GM12878 (cell line): ENCODE data around the gene ARID3B. TPM values are rescaled to one million over a fixed set of nuclear protein-coding genes. Genes with fewer than 3 reads are reported as not detected.

Experiments
- ATAC-seq: fragments of 200-7000 bp; cut with Tn5 transposase; 3 replicates; pipeline ENCODE4 v1.9.1; 2020; ENCODE audit warnings: mild to moderate bottlenecking, moderate library complexity
- BruUV-seq: library from RNA; stranded (reverse); fragments of 400-500 nt; replicated peaks from 2 replicates; lab custom pipeline; 2021; lab: Mats Ljungman, UMichigan
- CTCF ChIA-PET: fragments of 300-600 bp; sonication (Branson Sonifier 250); formaldehyde crosslinking; extraction: SDS; loops from one replicate; lab custom pipeline; 2021; ENCODE audit warnings: inconsistent platforms; lab: Yijun Ruan, JAX
- POLR2A ChIA-PET: fragments of 350-600 bp; formaldehyde crosslinking; extraction: SDS; loops from one replicate; lab custom pipeline; 2021; ENCODE audit warnings: inconsistent platforms; lab: Charles Lee
- RAD21 ChIA-PET: fragments of 300-600 bp; sonication (Branson Sonifier 250); formaldehyde crosslinking; loops from one replicate; lab custom pipeline; 2023; ENCODE audit warnings: antibody characterized with exemption; ENCODE audit not compliant: unreplicated experiment; lab: Charles Lee
- SMC1A ChIA-PET: fragments of 300-600 bp; sonication (Branson Sonifier 250); formaldehyde crosslinking; loops from one replicate; lab custom pipeline; 2023; ENCODE audit not compliant: unreplicated experiment, uncharacterized antibody; lab: Charles Lee
- DNase-seq: peaks from one replicate; pipeline ENCODE4 v3.0.0-alpha.2; 2011; ENCODE audit warnings: low read depth, low spot score
- FAIRE-seq: peaks from 3 replicates; lab custom pipeline; 2011; peaks lifted over from hg19 to GRCh38; lab: Jason Lieb, UNC
- H2AFZ ChIP-seq: 2 replicates; pipeline ENCODE4 v1.6.0; 2011; ENCODE audit warnings: low read depth, low read length, control low read depth; ENCODE audit not compliant: control insufficient read depth
- H3K27ac ChIP-seq: 2 replicates; pipeline ENCODE4 v1.5.1; 2011; ENCODE audit warnings: control low read depth; ENCODE audit not compliant: control insufficient read depth, insufficient read depth
- H3K27me3 ChIP-seq, 2 experiments: replicated peaks in 1 of 2; 2 replicates each; pipeline versions ENCODE4 v1.6.0 to v1.6.1; 2011; ENCODE audit warnings: low read length in 1 of 2; ENCODE audit not compliant: control insufficient read depth in 2 of 2, insufficient read depth in 2 of 2
- H3K36me3 ChIP-seq, 2 experiments: 2 replicates each; pipeline ENCODE4 v1.5.1; 2011; ENCODE audit warnings: low read length in 1 of 2; ENCODE audit not compliant: control insufficient read depth in 2 of 2, insufficient read depth in 2 of 2
- H3K4me1 ChIP-seq: 2 replicates; pipeline ENCODE4 v1.6.1; 2011; ENCODE audit warnings: mild to moderate bottlenecking, low read length, moderate library complexity, mixed read lengths; ENCODE audit not compliant: control insufficient read depth, insufficient read depth
- H3K4me2 ChIP-seq: 2 replicates; pipeline ENCODE4 v1.6.0; 2011; ENCODE audit warnings: control low read depth; ENCODE audit not compliant: control insufficient read depth, insufficient read depth
- H3K4me3 ChIP-seq: fragments of 200-600 bp; sonication (generic); 2 replicates; pipeline ENCODE4 v1.5.1; 2016
- H3K79me2 ChIP-seq: 2 replicates; pipeline ENCODE4 v1.6.0; 2011; ENCODE audit warnings: low read length; ENCODE audit not compliant: control insufficient read depth, insufficient read depth
- H3K9ac ChIP-seq: 2 replicates; pipeline ENCODE4 v1.8.0; 2011; ENCODE audit warnings: low read length, control low read depth, mixed read lengths; ENCODE audit not compliant: control insufficient read depth, insufficient read depth
- H3K9me3 ChIP-seq: replicated peaks from 3 replicates; pipeline ENCODE4 v1.5.1; 2011; ENCODE audit warnings: mild to moderate bottlenecking, low read length; ENCODE audit not compliant: control insufficient read depth, insufficient read depth
- H4K20me1 ChIP-seq: 2 replicates; pipeline ENCODE4 v1.6.0; 2011; ENCODE audit not compliant: control insufficient read depth, insufficient read depth
- BACH1 ChIP-seq: fragments of 450-650 bp; IDR thresholded peaks from 2 replicates; pipeline ENCODE4 v1.6.1; 2017; ENCODE audit warnings: mild to moderate bottlenecking, borderline replicate concordance
- BHLHE40 ChIP-seq, 2 experiments: fragments of 450-650 bp in 1 of 2; IDR thresholded peaks; 2 replicates each; pipeline ENCODE4 v1.6.1; 2011 to 2017; ENCODE audit warnings: low read depth in 2 of 2, borderline replicate concordance in 1 of 2, improper control_type of control experiment in 1 of 2, low read length in 1 of 2, mild to moderate bottlenecking in 1 of 2
- CBFB ChIP-seq: IDR thresholded peaks from 2 replicates; pipeline ENCODE4 v1.6.1; 2016; ENCODE audit warnings: antibody characterized with exemption, low read depth
- CBX3 ChIP-seq: fragments of 200-600 bp; sonication (generic); IDR thresholded peaks from 2 replicates; pipeline ENCODE4 v1.6.1; 2016; ENCODE audit warnings: low read depth, borderline replicate concordance
- CHD2 ChIP-seq: IDR thresholded peaks from 2 replicates; pipeline ENCODE4 v1.6.1; 2011; ENCODE audit warnings: low read depth, low read length, improper control_type of control experiment, borderline replicate concordance
- ELK1 ChIP-seq: IDR thresholded peaks from 2 replicates; pipeline ENCODE4 v1.6.1; 2012; ENCODE audit warnings: low read depth, low read length, improper control_type of control experiment
- HDAC6 ChIP-seq: fragments of 200-600 bp; sonication (generic); IDR thresholded peaks from one replicate; pipeline ENCODE4 v1.8.0; 2017; ENCODE audit warnings: antibody characterized with exemption; ENCODE audit not compliant: unreplicated experiment
- HDGF ChIP-seq: fragments of 450-650 bp; IDR thresholded peaks from 2 replicates; pipeline ENCODE4 v1.6.1; 2016; ENCODE audit warnings: antibody characterized with exemption
- NRF1 ChIP-seq: conservative IDR thresholded peaks from 2 replicates; pipeline ENCODE4 v1.6.1; 2011; ENCODE audit warnings: mild to moderate bottlenecking, low read depth, low read length, improper control_type of control experiment
- POLR2AphosphoS2 ChIP-seq: IDR thresholded peaks from 2 replicates; pipeline ENCODE4 v1.6.1; 2011; ENCODE audit warnings: low read depth, mild to moderate bottlenecking, low read length, improper control_type of control experiment, moderate library complexity
- RAD21 ChIP-seq: IDR thresholded peaks from 2 replicates; pipeline ENCODE4 v1.6.1; 2011; ENCODE audit warnings: mild to moderate bottlenecking, low read depth, low read length, moderate library complexity; ENCODE audit not compliant: insufficient read depth
- RAD51 ChIP-seq: fragments of 450-650 bp; IDR thresholded peaks from 2 replicates; pipeline ENCODE4 v1.6.1; 2016; ENCODE audit warnings: moderate library complexity, mild to moderate bottlenecking, inconsistent platforms
- SIN3A ChIP-seq: IDR thresholded peaks from 2 replicates; pipeline ENCODE4 v1.6.1; 2012; ENCODE audit warnings: low read depth, low read length, improper control_type of control experiment
- ZNF217 ChIP-seq: fragments of 450-650 bp; IDR thresholded peaks from 2 replicates; pipeline ENCODE4 v1.6.1; 2017; ENCODE audit warnings: antibody characterized with exemption, mild to moderate bottlenecking
- WGBS: methylation state at CpG from one replicate; pipeline ENCODE4 v1.1.6; 2016; ENCODE audit warnings: low lambda C conversion rate; ENCODE audit not compliant: insufficient replicate concordance, insufficient coverage; ENCODE audit errors: missing lambda C conversion rate; 5-methylcytosine and 5-hydroxymethylcytosine counted together
- in situ Hi-C: fragments of 300-500 bp; cut with MboI; formaldehyde crosslinking; loops from 9 replicates; pipeline ENCODE4 v1.14.3; 2018; ENCODE audit warnings: mixed read lengths
- intact Hi-C: fragments of 100-400 bp; cut with micrococcal nuclease; formaldehyde crosslinking; loops from one replicate; pipeline ENCODE4 v1.14.2; 2022; ENCODE audit not compliant: unreplicated experiment
- polyA plus RNA-seq, 11 experiments: library from polyadenylated mRNA; depleted of rRNA in 4 of 11; unstranded in 6 of 11; stranded (reverse) in 5 of 11; fragments of >200 nt; fragmentation: Nextera tagmentation in 4 of 11; fragmentation: Illumina TruSeq in 1 of 11; extraction: Ambion mirVana in 4 of 11; extraction: Trizol in 1 of 11; gene quantifications; 1 replicate in 1 of 11; 2 replicates in 10 of 11; pipeline versions ENCODE4 v1.2.1 to v1.2.3, GENCODE V29; 2011 to 2016; ENCODE audit warnings: inconsistent platforms in 2 of 11, missing spikeins in 2 of 11, low read depth in 1 of 11
- total RNA-seq, 4 experiments: library from RNA; depleted of rRNA in 3 of 4; stranded (reverse); fragments of >200 nt in 3 of 4; fragmentation: Illumina TruSeq in 1 of 4; extraction: Trizol in 1 of 4; gene quantifications; 2 replicates each; pipeline versions ENCODE4 v1.2.1 to v1.2.3, GENCODE V29; 2013 to 2021
- TF ChIP-seq, protein P1 (sequence below): fragments of 450-650 bp; IDR thresholded peaks from 2 replicates; pipeline ENCODE4 v1.6.1; 2016; ENCODE audit warnings: mild to moderate bottlenecking, moderate library complexity, borderline replicate concordance

ARID3B gene
- total and polyA plus RNA-seq, 10 of the 15 experiments (the other 5 are each of a cell fraction or from before 2014, with no cell fraction given), result 1.1 to 33.4 (median 24.0) TPM

GRCh38 chr15:74504418-74504817 lies 36.6 kb upstream of the ARID3B start (continued):
- TF ChIP-seq BHLHE40 (IDR thresholded peaks at IDR 0.05; ENCODE audit: borderline replicate concordance in 1 of 2, low read depth in 2 of 2, low read length in 1 of 2), result no peak

GRCh38 chr15:74504836-74505235 lies 36.2 kb upstream of the ARID3B start:
- H3K9me3 ChIP-seq, result no peaks in the 10 kb centered on the region
- no peaks in the 10 kb centered on the region for H4K20me1 ChIP-seq
- H3K4me2 ChIP-seq, result no peak overlapping the region
- intact Hi-C loops, result no loop called here
- no peaks in the 10 kb centered on the region for H3K4me1 ChIP-seq
- no peak overlapping the region for H3K9ac ChIP-seq
- WGBS, result 97% methylated on average over 4 of the region's 4 CpGs
- POLR2A ChIA-PET, result no interaction called here
- RAD21 ChIA-PET, result no interaction called here
- H3K4me3 ChIP-seq, result no peak overlapping the region
- no peak for DNase-seq
- in situ Hi-C loops, result no loop called here
- ATAC-seq, result no peak
- no peaks in the 10 kb centered on the region for H3K27me3 ChIP-seq
- no peak overlapping the region for H2AFZ ChIP-seq
- no TSS peak for BruUV-seq
- CTCF ChIA-PET, result no interaction called here
- no peak overlapping the region for H3K27ac ChIP-seq
- SMC1A ChIA-PET, result no interaction called here
- FAIRE-seq, result no peak
- no peaks in the 10 kb centered on the region; a peak in 1 of 4 replicates for H3K36me3 ChIP-seq
- no peaks in the 10 kb centered on the region for H3K79me2 ChIP-seq
- TF ChIP-seq POLR2AphosphoS2 (no peak), BACH1 (no peak), NRF1 (no peak), RAD21 (no peak), CBFB (no peak), HDAC6 (no peak), HDGF (no peak), CBX3 (no peak), ZNF217 (no peak), RAD51 (no peak), ELK1 (no peak), SIN3A (no peak), CHD2 (no peak)
- TF ChIP-seq, protein P1, sequence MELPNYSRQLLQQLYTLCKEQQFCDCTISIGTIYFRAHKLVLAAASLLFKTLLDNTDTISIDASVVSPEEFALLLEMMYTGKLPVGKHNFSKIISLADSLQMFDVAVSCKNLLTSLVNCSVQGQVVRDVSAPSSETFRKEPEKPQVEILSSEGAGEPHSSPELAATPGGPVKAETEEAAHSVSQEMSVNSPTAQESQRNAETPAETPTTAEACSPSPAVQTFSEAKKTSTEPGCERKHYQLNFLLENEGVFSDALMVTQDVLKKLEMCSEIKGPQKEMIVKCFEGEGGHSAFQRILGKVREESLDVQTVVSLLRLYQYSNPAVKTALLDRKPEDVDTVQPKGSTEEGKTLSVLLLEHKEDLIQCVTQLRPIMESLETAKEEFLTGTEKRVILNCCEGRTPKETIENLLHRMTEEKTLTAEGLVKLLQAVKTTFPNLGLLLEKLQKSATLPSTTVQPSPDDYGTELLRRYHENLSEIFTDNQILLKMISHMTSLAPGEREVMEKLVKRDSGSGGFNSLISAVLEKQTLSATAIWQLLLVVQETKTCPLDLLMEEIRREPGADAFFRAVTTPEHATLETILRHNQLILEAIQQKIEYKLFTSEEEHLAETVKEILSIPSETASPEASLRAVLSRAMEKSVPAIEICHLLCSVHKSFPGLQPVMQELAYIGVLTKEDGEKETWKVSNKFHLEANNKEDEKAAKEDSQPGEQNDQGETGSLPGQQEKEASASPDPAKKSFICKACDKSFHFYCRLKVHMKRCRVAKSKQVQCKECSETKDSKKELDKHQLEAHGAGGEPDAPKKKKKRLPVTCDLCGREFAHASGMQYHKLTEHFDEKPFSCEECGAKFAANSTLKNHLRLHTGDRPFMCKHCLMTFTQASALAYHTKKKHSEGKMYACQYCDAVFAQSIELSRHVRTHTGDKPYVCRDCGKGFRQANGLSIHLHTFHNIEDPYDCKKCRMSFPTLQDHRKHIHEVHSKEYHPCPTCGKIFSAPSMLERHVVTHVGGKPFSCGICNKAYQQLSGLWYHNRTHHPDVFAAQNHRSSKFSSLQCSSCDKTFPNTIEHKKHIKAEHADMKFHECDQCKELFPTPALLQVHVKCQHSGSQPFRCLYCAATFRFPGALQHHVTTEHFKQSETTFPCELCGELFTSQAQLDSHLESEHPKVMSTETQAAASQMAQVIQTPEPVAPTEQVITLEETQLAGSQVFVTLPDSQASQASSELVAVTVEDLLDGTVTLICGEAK, result no peak
